AG08395 (cell line): ENCODE data around the gene ITPR2.
"Not testable (repeated sequence)": the region's sequence is repeated elsewhere in the genome, so short reads cannot be mapped to it uniquely, and the experiment has no call there.

ENCODE experiments used
- DNase-seq: peaks from one replicate; pipeline ENCODE4 v3.0.0; 2012; ENCODE audit warnings: mixed read lengths, low spot score

ITPR2 gene

DNA sequence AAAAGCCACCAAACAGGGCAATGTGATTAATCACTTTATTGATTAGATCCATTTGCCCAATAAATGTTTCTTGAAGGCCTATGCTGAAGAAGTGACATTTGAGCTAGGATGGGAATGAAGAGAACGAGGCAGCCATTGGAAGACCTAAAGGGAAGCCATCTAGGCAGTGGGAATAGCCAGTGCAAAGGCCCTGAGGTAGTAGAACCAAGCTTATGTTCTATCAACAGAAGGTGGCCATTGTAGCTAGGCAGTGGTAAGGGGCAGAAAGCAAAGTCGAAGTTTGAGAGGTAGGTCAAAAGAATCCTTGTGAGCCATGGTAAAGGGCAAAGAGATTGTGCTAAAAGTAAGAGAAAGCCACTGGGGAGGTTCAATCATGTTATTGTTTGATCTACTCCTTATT lies 173.1 kb downstream of the ITPR2 start:
- no peak for DNase-seq

DNA sequence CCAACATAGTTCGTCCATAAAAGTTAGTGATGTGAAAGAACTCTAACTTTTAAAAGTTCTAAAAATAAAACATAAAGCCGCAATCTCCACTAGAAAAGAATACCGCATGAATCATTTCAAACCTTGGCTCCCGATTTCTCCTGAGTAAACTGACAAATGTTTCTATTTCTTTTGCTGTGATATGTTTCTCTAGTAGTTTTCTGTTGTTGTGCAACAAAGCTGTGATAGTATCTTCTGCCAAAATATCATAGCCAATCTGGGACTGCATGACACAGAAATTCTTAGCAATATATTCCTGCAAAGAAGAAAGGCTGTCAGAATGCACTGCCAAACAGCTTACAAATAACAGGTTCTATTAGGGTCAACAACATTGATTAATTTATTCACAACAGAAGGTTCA lies 174.0 kb downstream of the ITPR2 start:
- peak; percentile 70 for DNase-seq

DNA sequence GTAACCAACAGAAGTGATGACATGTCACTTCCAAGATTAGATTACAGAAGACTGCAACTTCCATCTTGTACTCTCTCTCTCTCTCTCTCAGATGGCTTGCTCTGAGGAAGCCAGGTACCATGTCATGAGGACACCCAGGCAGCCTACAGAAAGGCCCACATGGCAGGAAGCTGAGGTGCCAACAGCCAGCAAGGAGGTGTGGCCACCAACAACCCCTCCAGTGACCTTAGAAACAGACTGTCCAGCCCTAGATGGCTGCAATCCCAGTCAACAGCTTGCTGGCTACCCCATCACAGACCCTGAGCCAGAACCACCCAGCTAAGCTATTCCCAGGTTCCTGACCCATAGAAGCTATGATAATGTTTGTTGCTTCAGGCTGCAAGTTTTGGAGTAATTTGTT lies 178.4 kb downstream of the ITPR2 start:
- no peak for DNase-seq

GRCh38 chr12:26651566-26652188 lies 181.3 kb downstream of the ITPR2 start:
- DNase-seq, result peak; percentile 81

DNA sequence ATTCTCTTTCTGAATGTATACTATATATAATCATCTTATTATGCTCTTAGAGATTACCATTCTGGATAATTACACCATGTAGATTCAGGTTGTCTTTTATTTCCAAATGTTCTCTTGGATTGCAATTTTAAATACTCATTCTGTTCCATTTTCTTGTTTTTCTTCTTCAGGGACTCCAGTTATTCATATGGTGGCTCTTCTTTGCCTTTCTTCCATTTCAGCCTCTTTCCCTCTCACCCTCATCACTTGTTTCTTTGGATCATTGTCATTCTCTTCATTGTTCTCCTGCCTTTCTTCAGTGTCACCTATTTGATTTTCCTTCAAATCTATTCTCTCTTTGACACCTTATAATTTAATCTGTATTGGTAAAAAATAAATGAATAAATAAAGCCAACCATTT lies 182.0 kb downstream of the ITPR2 start:
- DNase-seq, result no peak

- no peak for DNase-seq
Measured at GRCh38 chr12:26648999-26649398, 184.0 kb downstream of the ITPR2 start.

DNA sequence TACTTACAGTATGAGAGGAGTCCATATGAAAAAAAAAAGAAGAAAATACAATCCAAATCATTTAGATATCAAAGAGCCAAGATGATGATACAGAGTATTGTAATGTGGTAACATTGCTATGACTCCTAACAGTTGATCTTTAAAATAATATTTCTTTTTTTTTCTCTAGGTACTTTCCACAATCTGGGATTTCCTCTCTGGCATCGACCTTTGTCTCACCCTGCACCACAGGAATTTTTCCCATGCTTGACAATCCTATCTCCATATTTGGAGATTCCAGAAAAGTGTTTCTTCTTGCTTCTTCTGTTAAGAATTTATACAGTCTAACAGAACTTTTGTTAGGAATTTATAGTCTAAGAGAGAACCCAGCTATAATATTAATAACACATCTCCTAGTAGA lies 184.4 kb downstream of the ITPR2 start:
- DNase-seq, result peak; percentile 85

DNA sequence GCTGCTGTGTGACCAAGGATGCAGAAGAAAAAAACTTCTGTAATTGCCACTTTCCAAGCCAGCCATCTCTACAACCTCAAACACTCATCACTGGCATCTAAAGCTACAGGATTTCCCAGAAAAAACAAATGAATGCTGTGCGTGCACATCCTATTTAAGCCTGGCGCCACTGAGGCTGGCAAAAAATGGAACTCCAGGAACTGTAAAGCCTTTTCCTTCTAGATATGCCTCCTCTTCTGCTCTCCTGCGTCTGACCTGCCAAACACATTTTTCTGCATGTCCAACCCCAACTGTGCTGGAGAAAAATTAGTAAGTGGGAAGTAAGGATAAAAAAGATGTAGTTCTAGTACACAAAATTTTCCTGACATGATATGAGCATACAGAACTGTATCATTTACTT lies 184.9 kb downstream of the ITPR2 start:
- no peak for DNase-seq

DNA sequence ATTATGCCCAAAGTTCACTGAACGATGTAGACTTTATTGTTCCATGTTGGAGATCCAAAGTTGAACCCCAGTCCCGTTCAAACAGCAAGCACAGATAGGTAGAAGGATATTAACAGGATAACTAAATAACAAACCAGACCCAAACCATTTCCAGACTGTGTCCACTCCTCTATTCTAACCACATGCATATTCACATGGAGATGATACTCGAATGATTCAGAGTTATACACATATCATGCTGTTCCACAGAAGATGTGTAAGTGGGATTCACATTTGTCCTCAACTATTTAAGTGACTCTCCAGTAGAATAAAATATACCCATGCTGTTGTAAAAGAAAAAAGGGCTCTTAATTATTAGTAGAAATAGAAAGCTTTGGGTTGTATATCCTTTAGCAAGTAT lies 185.9 kb downstream of the ITPR2 start:
- no peak for DNase-seq

GRCh38 chr12:26646571-26646970 lies 186.4 kb downstream of the ITPR2 start:
- DNase-seq, result no peak

GRCh38 chr12:26644376-26644775 lies 188.6 kb downstream of the ITPR2 start:
- DNase-seq, result not testable (repeated sequence)

GRCh38 chr12:26643532-26644315 lies 189.3 kb downstream of the ITPR2 start:
- no peak for DNase-seq

DNA sequence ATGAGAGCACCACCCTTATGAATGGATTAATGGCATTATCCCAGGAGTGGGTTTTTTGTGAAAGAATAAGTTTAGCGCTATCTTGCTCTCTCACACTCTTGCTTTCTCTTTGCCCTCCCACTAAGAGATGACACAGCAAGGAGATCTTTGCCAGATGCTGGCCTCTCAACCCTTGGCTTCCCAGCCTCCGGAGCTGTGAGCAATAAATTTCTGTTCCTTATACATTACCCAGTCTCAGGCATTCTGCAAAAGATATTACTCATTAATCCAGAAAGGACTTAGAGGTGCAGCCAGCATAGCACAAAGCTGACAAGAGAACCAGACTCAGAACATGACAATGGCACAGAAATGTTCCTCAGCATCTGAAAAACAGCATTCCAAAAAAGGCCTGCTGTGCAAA lies 190.6 kb downstream of the ITPR2 start:
- DNase-seq, result no peak

GRCh38 chr12:26636710-26637328 lies 196.2 kb downstream of the ITPR2 start:
- peak; percentile 22 for DNase-seq

DNA sequence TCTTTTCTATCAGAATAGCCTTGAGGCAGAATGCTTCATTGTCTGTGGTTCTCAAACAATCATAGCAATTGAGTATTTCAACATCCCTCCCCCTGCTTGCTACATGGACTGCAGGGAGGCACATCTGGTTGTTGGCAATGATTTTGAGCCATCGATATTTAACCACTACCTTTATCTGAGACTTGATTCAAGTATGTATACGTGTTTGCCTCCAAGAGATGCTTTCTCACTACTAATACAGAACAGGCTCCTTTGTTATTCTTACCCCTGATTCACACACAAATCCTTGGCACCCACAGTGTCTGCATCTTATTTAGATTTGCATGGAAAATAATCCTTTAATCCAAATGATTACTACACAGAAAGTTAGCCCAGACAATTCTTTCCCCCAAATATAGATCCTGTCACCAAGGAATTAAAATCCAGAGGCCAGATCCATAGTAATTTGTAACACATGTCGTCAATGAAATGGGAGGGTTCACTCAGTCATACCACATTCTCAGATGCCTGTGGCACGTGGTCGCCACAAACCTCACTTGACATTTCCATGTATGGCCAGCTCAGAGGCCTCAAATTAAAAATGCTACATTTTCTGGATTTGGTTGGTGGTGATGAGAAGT lies 199.3 kb downstream of the ITPR2 start:
- DNase-seq, result peak; percentile 57

DNA sequence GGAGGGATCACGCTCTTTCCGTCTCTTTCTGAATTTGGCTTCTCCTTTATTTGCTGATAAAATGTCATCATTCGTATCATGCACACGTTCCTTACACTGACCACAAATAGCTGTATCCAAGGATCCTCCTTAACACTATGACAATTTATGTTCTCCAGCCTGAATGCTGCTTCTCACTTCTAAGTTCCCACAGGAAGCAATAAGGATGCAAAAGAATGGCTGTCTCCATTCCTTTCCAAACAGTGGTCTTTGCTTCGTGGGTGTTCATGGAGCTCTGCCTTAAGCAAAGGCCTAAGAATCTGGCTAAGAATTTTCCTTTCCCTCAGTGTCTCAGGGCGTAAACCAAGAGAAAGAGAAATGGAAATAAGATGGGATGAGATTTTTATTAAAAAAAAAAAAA lies 200.2 kb downstream of the ITPR2 start:
- no peak for DNase-seq

DNA sequence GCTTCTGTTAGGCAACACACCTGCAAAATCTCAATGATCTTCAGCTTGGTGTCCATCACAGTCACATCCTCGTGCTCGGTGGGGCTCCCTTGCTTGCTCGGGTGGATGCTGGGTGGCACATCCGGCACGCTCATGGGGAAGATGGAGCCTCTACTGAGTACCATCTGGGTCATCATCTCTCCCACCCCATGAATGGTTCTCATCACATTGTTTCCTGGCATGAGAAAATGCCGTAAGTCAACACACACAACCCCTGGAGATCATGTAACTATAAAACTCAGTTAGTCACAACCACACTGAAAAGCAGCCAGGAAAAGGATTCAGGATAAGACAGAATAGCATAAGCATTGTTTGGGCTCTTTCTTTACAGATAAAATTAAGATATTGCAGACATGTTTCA lies 201.1 kb downstream of the ITPR2 start:
- peak; percentile 49 for DNase-seq

DNA sequence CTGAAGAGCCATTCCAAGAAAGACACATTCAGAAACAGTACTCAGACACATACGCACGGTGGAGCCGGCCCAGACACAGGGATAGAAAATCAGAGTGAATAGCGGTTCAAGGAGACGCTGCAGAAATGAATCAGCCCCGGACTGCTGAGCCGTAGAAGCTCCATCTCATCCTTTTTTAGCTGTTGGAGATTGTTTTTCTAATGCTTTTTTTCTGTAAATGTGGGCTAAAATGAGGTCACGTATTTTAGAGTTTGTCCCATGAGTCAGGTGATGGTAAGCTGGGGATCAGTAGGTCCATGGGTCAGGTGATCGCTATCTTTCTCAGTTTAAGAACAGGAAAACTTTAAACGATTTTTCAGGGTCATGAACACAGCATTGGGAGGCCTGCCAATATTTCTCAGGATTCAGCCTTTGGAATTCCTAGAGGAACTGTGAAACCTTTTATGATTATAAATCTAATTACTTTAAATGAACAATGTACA lies 202.4 kb downstream of the ITPR2 start:
- no peak for DNase-seq

- DNase-seq, result no peak
Measured at GRCh38 chr12:26629864-26630263, 203.1 kb downstream of the ITPR2 start.

DNA sequence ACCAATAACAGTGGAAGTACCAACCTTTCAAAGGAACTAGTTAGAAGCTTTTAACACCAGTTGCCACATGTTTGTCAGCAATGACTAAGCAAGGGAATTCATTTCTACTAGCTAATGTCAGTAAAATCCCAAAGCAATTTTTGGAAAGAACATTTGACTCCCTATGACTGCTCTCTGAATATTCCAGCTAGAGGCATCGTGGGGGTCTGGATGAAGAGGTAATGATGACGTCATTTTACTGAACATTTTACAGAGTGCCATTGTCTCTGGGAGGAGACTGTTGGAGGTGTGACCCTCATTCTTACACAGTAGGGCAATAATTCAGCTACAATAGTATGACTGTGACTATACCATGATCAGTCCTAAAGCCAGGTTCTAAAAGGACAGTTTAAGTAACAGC lies 204.8 kb downstream of the ITPR2 start:
- DNase-seq, result no peak

- no peak for DNase-seq
Measured at GRCh38 chr12:26627335-26627734, 205.7 kb downstream of the ITPR2 start.

GRCh38 chr12:26623136-26623535 lies 209.9 kb downstream of the ITPR2 start:
- DNase-seq, result no peak

GRCh38 chr12:26622601-26623000 lies 210.4 kb downstream of the ITPR2 start:
- DNase-seq, result no peak
